Activated CD4-positive, alpha-beta T cell treated with anti-CD3 and anti-CD28 coated beads, Interleukin-2, amount 10 ng/mL, durations not matched to agents 24 days and 14 days (primary cell): ENCODE data around the gene RNF6. TPM values are rescaled to one million over a fixed set of nuclear protein-coding genes. Genes with fewer than 3 reads are reported as not detected.

Experiments used
- DNase-seq: peaks from one replicate; pipeline ENCODE4 v3.0.0; 2022
- H3K27ac Mint-ChIP-seq: one replicate; pipeline ENCODE4 v1.8.0; 2022; ENCODE audit warnings: mild to moderate bottlenecking, mixed read lengths
- H3K27me3 Mint-ChIP-seq: one replicate; pipeline ENCODE4 v1.8.0; 2022; ENCODE audit warnings: mixed read lengths
- H3K36me3 Mint-ChIP-seq: one replicate; pipeline ENCODE4 v1.8.0; 2022; ENCODE audit warnings: low read depth, mild to moderate bottlenecking, mixed read lengths
- H3K4me1 Mint-ChIP-seq: one replicate; pipeline ENCODE4 v1.8.0; 2021; ENCODE audit warnings: mixed read lengths
- H3K4me3 Mint-ChIP-seq: one replicate; pipeline ENCODE4 v1.8.0; 2022; ENCODE audit warnings: mild to moderate bottlenecking, moderate library complexity, mixed read lengths
- H3K9me3 Mint-ChIP-seq: one replicate; pipeline ENCODE4 v1.8.0; 2021; ENCODE audit warnings: mixed read lengths
- intact Hi-C: fragments of 100-400 bp; cut with micrococcal nuclease; formaldehyde crosslinking; loops from one replicate; pipeline ENCODE4 v1.15.1; 2023
- total RNA-seq: library from RNA; stranded (reverse); gene quantifications from 2 replicates; pipeline ENCODE4 v1.2.3, GENCODE V29; 2022

The RNF6 gene
- total RNA-seq, 1 donor from 2014 or later: 53.4 TPM

GRCh38 chr13:26247608-26248007 lies 25.5 kb upstream of the RNF6 start:
- Mint-ChIP-seq H3K27ac (no peak overlapping the region), H3K36me3 (no peaks in the 10 kb centered on the region), H3K9me3 (peaks cover under 1% of the 10 kb centered on the region), H3K4me3 (no peak overlapping the region), H3K27me3 (peaks cover 3% of the 10 kb centered on the region), H3K4me1 (no peaks in the 10 kb centered on the region)
- DNase-seq: no peak
- intact Hi-C loops: no loop called here

- H3K36me3 Mint-ChIP-seq: no peaks in the 10 kb centered on the region
- no peak overlapping the region for H3K27ac Mint-ChIP-seq
- no peak overlapping the region for H3K4me3 Mint-ChIP-seq
- intact Hi-C loops: no loop called here
- DNase-seq: no peak
- peaks cover 3% of the 10 kb centered on the region for H3K27me3 Mint-ChIP-seq
- H3K9me3 Mint-ChIP-seq: peaks cover 7% of the 10 kb centered on the region
- H3K4me1 Mint-ChIP-seq: no peaks in the 10 kb centered on the region
Measured at GRCh38 chr13:26247011-26247410, 24.9 kb upstream of the RNF6 start.

- H3K27me3 Mint-ChIP-seq: peaks cover 3% of the 10 kb centered on the region
- H3K4me3 Mint-ChIP-seq: no peak overlapping the region
- H3K9me3 Mint-ChIP-seq: peaks cover 7% of the 10 kb centered on the region
- no peaks in the 10 kb centered on the region for H3K36me3 Mint-ChIP-seq
- H3K27ac Mint-ChIP-seq: no peak overlapping the region
- no peak for DNase-seq
- intact Hi-C loops: no loop called here
- H3K4me1 Mint-ChIP-seq: no peaks in the 10 kb centered on the region
Measured at GRCh38 chr13:26246154-26246553, 24.0 kb upstream of the RNF6 start.

- no peak for DNase-seq
- Mint-ChIP-seq H3K27me3 (peaks cover 3% of the 10 kb centered on the region), H3K4me3 (no peak overlapping the region), H3K9me3 (no peaks in the 10 kb centered on the region), H3K36me3 (no peaks in the 10 kb centered on the region), H3K27ac (no peak overlapping the region), H3K4me1 (no peaks in the 10 kb centered on the region)
- intact Hi-C loops: no loop called here
Measured at GRCh38 chr13:26236296-26236695, 14.2 kb upstream of the RNF6 start.

GRCh38 chr13:26230703-26231102 lies 8.6 kb upstream of the RNF6 start:
- H3K27me3 Mint-ChIP-seq: no peaks in the 10 kb centered on the region
- no peaks in the 10 kb centered on the region for H3K9me3 Mint-ChIP-seq
- no peaks in the 10 kb centered on the region for H3K4me1 Mint-ChIP-seq
- no peak overlapping the region for H3K27ac Mint-ChIP-seq
- intact Hi-C loops: no loop called here
- H3K4me3 Mint-ChIP-seq: no peak overlapping the region
- H3K36me3 Mint-ChIP-seq: no peaks in the 10 kb centered on the region
- DNase-seq: peak; percentile 26

- no peak overlapping the region for H3K27ac Mint-ChIP-seq
- H3K27me3 Mint-ChIP-seq: peaks cover 2% of the 10 kb centered on the region
- no peak overlapping the region for H3K4me3 Mint-ChIP-seq
- H3K4me1 Mint-ChIP-seq: no peaks in the 10 kb centered on the region
- no peaks in the 10 kb centered on the region for H3K9me3 Mint-ChIP-seq
- intact Hi-C loops: no loop called here
- no peaks in the 10 kb centered on the region for H3K36me3 Mint-ChIP-seq
- DNase-seq: peak; percentile 52
Measured at GRCh38 chr13:26229080-26229615, 7.0 kb upstream of the RNF6 start.

GRCh38 chr13:26228096-26228495 lies 6.0 kb upstream of the RNF6 start:
- Mint-ChIP-seq H3K36me3 (no peaks in the 10 kb centered on the region), H3K27ac (no peak overlapping the region), H3K27me3 (peaks cover 2% of the 10 kb centered on the region), H3K4me3 (no peak overlapping the region), H3K9me3 (no peaks in the 10 kb centered on the region), H3K4me1 (peaks cover 3% of the 10 kb centered on the region)
- intact Hi-C loops: no loop called here
- peak; percentile 39 for DNase-seq

- DNase-seq: peak; percentile 50
- Mint-ChIP-seq H3K36me3 (no peaks in the 10 kb centered on the region), H3K27me3 (peaks cover 2% of the 10 kb centered on the region), H3K27ac (no peak overlapping the region), H3K4me1 (peaks cover 9% of the 10 kb centered on the region), H3K9me3 (no peaks in the 10 kb centered on the region), H3K4me3 (no peak overlapping the region)
- intact Hi-C loops: no loop called here
Measured at GRCh38 chr13:26227166-26227971, 5.3 kb upstream of the RNF6 start.

- Mint-ChIP-seq H3K4me1 (peaks cover 15% of the 10 kb centered on the region), H3K27me3 (peaks cover 2% of the 10 kb centered on the region), H3K27ac (no peak overlapping the region), H3K36me3 (peaks cover 5% of the 10 kb centered on the region), H3K4me3 (no peak overlapping the region), H3K9me3 (no peaks in the 10 kb centered on the region)
- peak; percentile 44 for DNase-seq
- intact Hi-C loops: no loop called here
Measured at GRCh38 chr13:26225896-26226617, 3.9 kb upstream of the RNF6 start.

GRCh38 chr13:26222520-26223046 lies 469 bp upstream of the RNF6 start:
- peaks cover 2% of the 10 kb centered on the region for H3K27me3 Mint-ChIP-seq
- peaks cover 33% of the 10 kb centered on the region for H3K4me1 Mint-ChIP-seq
- peak overlapping the region; percentile 99 for H3K27ac Mint-ChIP-seq
- H3K36me3 Mint-ChIP-seq: peaks cover 20% of the 10 kb centered on the region
- H3K4me3 Mint-ChIP-seq: peak overlapping the region; percentile 97
- DNase-seq: no peak
- H3K9me3 Mint-ChIP-seq: no peaks in the 10 kb centered on the region
- intact Hi-C loops: loop anchor here (5.0 kb wide), 1 partner anchor 920 kb away; the partner anchor contains the start of gene NUP58

- Mint-ChIP-seq H3K27ac (peak overlapping the region; percentile 99), H3K4me1 (peaks cover 34% of the 10 kb centered on the region), H3K9me3 (no peaks in the 10 kb centered on the region), H3K27me3 (peaks cover 2% of the 10 kb centered on the region), H3K36me3 (peaks cover 27% of the 10 kb centered on the region), H3K4me3 (peak overlapping the region; percentile 97)
- intact Hi-C loops: loop anchor here (1.0 to 5.0 kb wide), 3 partner anchors 32 to 919 kb away; partner anchors contain the start of gene NUP58
- no peak for DNase-seq
Measured at GRCh38 chr13:26221399-26221720, 754 bp downstream of the RNF6 start.

- intact Hi-C loops: loop anchor here (5.0 kb wide), 1 partner anchor 918 kb away; the partner anchor contains the start of gene NUP58
- Mint-ChIP-seq H3K27me3 (peaks cover 2% of the 10 kb centered on the region), H3K4me3 (peak overlapping the region; percentile 97), H3K4me1 (peaks cover 34% of the 10 kb centered on the region), H3K36me3 (peaks cover 27% of the 10 kb centered on the region), H3K27ac (no peak overlapping the region), H3K9me3 (no peaks in the 10 kb centered on the region)
- DNase-seq: no peak
Measured at GRCh38 chr13:26220575-26220974, 1.5 kb downstream of the RNF6 start.

GRCh38 chr13:26219726-26220125 lies 2.4 kb downstream of the RNF6 start:
- Mint-ChIP-seq H3K9me3 (no peaks in the 10 kb centered on the region), H3K27me3 (no peaks in the 10 kb centered on the region), H3K36me3 (peaks cover 34% of the 10 kb centered on the region), H3K4me1 (peaks cover 34% of the 10 kb centered on the region), H3K27ac (no peak overlapping the region), H3K4me3 (peak overlapping the region; percentile 97)
- intact Hi-C loops: loop anchor here (5.0 kb wide), 1 partner anchor 917 kb away; the partner anchor contains the start of gene NUP58
- DNase-seq: no peak

GRCh38 chr13:26216042-26216441 lies 6.1 kb downstream of the RNF6 start:
- no peaks in the 10 kb centered on the region for H3K27me3 Mint-ChIP-seq
- H3K36me3 Mint-ChIP-seq: peaks cover 52% of the 10 kb centered on the region
- no peak for DNase-seq
- H3K4me1 Mint-ChIP-seq: peaks cover 30% of the 10 kb centered on the region
- no peak overlapping the region for H3K4me3 Mint-ChIP-seq
- H3K27ac Mint-ChIP-seq: no peak overlapping the region
- no peaks in the 10 kb centered on the region for H3K9me3 Mint-ChIP-seq
- intact Hi-C loops: no loop called here
